Measurements from ENCODE around the gene OR52A1.
"Not testable (repeated sequence)": the region's sequence is repeated elsewhere in the genome, so short reads cannot be mapped to it uniquely, and the experiment has no call there.

The OR52A1 gene

DNA sequence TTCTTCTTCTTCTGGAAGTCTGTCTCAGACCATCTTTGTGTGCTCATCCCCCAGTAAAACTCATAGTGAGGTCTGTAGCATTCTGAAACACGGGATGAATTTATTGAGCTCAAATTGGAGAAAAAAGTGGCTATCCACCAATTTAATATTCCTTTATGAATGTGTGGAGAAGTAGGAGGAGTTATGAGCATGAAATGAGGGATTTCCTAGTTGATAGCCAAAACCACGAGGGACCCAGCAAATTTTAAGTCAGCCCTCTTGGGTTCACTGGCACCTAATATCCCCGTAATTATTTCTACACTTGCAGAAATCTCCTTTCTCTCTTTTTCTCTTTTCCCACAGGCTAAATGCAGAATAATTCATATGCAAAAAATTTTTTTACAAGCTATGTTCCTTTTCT is at the start of gene OR52A1:
TSS of gene OR52A1 (minus strand) at position 101 of the 400 bp plus-strand sequence. CDS start 2,388 bp downstream, outside the sequence.
- no peak for DNase-seq

GRCh38 chr11:5203366-5203765 is 48.8 kb upstream of the OR52A1 start:
- DNase-seq = no peak

DNA sequence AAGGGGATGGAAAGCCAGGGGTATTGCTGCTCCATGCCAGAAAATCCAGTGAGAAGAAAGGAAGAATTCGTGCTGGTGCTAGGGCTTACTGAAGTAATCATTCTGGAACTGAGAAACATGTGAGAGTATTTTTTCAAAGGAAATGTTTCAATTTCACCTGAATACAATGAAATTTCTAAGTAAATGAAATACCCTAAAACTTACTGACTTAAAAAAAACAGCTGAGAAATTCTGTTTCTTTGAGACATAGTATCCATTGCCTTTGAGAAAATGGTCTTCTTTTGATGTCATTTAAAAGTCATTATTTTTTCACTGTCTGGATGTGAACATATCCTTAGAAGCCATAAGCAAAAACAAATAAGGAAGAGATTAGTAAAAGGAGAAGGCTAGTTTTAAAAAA is 46.0 kb upstream of the OR52A1 start, which contains the start of gene OR51V1:
TSS of gene OR51V1 (minus strand) at position 101 of the 400 bp plus-strand sequence. CDS start at position 101, 0 bp downstream.
- no peak for DNase-seq

DNA sequence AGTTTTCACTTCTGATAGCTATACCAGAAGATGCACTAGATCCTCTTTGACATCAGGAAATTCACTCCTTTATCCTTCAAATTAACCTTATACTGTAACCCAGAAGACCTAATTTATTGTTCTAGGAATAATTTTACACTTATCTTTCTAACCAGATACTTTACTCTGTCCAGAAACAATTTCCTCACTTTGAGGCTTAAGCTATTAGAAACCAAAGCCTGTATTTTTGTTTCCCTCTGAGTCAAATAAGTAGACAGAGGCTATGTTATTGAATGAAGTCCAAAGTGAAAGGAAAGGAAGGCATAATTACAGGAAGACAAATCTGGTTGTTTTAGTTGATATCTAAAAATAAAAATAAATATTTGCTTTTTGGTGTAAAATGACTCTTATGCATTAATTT is 43.7 kb upstream of the OR52A1 start:
- DNase-seq = no peak

GRCh38 chr11:5197536-5197935 is 43.0 kb upstream of the OR52A1 start:
- DNase-seq = no peak

DNA sequence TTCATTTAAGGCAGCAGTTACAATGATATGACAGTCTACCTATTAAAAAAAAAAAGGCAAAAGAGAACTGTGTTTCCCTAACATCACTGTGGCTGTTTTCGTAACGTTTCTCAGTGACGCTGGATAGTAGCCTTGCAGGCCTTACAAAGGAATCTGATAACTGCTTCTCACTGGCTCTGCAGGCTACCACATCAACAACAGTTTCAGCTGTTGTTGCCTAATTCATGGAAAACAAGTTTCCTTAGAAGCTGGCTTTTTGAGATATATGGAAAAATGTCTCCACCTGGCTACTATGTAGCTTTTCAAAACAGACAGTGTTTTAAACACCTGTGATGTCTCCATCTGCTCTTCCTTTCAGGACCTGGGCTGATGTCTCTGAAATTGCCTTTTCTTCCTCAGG is 42.2 kb upstream of the OR52A1 start:
- DNase-seq = no peak

GRCh38 chr11:5196067-5196466 is 41.5 kb upstream of the OR52A1 start:
- DNase-seq = no peak

DNA sequence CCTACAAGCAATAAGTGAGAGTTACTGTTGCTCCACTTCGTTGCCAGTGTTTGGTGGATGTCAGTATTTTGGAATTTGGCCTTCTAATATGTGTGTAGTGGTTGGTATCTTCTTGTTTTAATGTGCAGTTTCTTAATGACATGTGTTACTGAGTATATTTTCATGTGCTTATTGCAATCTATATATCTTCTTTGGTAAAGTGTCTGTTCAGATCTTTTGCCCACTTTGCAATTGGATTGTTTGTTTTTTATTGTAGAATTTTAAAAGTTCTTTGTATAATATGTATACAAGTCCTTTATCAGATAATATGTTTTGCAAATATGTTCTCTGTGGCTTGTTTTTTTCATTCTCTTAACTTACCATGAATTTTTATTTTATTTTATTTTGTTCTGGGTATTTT is 38.2 kb upstream of the OR52A1 start:
- DNase-seq = no peak

DNA sequence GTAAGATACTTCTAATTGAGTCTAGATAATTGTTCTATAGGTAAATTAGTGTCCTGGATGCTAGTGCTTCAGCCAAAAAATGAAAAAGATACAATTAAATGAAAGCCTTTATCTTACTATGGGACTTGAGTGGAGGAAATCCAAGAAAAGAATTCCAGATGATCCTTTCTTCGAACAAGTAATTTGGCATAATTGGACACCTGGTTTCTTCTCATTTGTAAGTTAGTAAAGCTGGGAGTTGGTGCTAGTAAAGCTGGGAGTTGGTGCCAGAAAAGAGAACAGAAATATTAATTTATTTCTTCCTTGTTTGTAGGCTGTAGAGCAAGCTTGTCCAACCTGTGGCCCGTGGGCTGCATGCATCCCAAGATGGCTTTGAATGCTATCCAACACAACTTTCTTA is 33.6 kb upstream of the OR52A1 start:
- DNase-seq = no peak

DNA sequence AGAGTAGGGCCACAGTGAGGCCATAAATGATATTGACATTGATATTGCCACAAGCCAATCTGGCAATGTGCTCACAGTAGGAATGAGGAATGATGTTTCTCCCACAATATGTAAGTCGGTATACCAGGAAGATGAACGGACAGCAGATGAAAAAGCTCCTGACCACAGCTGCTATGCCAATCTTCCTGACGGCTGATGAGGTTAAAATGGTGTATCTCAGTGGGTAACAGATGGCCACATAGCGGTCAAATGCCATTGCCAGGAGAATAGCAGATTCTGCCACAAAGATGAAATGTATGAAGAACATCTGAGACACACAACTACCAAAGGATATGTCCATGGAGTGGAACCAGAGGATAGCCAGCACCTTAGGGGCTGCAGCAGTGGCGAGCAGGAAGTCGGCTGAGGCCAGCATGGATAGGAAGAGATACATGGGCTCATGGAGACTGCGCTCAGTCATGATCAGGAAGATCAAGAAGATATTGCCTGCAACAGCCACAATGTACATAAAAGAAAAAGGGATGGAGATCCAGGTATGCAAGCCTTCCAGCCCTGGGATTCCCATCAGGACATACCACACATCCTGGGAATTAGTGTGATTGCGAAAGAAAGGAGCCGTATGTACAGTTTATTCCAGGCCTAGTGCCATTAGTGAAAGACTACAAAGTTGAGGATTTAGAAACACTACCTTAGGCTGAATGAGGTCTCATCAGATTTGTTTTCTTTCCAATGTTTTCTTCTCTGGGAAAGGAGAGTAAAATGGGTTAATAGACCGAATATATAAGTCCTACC is 23.7 kb upstream of the OR52A1 start:
- no peak for DNase-seq

DNA sequence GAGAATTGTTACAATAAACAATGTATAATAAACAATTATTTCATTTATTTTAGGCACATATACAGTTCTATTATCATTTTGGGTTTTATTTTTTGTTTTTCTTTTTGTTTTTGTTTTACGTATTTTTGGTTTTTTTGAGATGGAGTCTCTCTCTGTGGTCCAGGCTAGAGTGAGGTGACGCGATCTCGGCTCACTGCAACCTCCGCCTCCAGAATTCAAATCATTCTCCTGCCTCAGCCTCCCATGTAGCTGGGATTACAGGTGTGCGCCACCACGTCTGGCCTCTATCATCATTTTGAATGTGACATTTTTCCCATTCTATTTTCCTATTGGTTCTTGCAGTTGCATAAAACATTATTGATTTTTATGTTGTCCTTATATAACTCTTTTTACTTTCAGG is 20.4 kb upstream of the OR52A1 start:
- DNase-seq = no peak

DNA sequence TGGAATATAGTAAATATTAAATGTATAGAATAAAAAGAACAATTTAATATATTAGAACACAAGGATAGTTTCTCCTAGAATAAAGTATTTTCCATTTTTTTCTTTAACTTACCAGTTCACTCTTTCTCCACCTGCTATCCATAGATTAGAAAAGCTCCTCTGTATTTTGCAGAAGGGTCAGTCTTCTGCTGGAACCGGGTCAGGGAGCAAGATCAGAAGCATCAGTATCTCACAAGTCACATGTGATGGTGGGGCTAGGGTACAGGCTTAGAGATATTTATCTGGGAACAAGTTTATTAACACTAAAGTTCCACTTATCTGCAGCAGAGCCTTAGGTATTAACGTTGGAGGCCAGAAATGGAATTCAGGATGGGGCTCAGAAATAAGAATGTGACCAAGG is 17.3 kb upstream of the OR52A1 start:
- DNase-seq = no peak

GRCh38 chr11:5165898-5166297 is 11.3 kb upstream of the OR52A1 start:
- DNase-seq = not testable (repeated sequence)

GRCh38 chr11:5164807-5165206 is 10.2 kb upstream of the OR52A1 start:
- not testable (repeated sequence) for DNase-seq

DNA sequence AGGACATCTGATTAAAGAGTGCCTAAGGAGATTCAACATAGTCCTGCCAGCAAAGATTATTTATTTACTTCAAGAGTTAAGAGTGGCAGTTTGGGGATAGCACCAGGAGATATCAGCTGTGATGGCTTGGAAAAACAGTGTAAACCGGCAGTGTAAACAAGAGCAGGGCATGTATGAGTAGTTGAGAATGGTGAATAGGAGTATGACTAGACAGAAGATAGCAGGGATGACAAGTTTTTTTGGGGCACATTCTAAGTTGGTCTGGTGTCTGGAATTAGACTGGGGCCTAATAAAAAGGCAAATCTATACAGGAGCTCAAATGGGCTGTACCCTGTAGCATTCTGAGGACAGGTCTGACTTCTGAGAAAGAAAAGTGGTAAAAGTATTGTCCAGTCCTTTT is 6.5 kb upstream of the OR52A1 start:
- not testable (repeated sequence) for DNase-seq

GRCh38 chr11:5160217-5160616 is 5.7 kb upstream of the OR52A1 start:
- not testable (repeated sequence) for DNase-seq

GRCh38 chr11:5159806-5160205 is 5.2 kb upstream of the OR52A1 start:
- no peak for DNase-seq

GRCh38 chr11:5153574-5154431 is 754 bp downstream of the OR52A1 start:
- no peak for DNase-seq

- no peak for DNase-seq
Measured at GRCh38 chr11:5151713-5152153, 2.8 kb downstream of the OR52A1 start.

DNA sequence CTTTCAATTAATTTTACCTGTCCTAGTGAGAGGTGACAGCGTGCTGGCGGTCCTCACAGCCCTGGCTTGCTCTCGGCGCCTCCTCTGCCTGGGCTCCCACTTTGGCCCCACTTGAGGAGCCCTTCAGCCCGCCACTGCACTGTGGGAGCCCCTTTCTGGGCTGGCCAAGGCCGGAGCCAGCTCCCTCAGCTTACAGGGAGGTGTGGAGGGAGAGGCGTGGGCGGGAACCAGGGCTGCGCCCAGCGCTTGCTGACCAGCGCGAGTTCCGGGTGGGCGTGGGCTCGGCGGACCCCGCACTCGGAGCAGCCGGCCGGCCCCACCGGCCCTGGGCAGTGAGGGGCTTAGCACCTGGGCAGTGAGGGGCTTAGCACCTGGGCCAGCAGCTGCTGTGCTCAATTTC is 10.4 kb downstream of the OR52A1 start:
- not testable (repeated sequence) for DNase-seq

- no peak for DNase-seq
Measured at GRCh38 chr11:5137996-5138395, 16.6 kb downstream of the OR52A1 start, which contains the start of gene OR52A5. Gene OR52A5 (minus strand): TSS chr11:5138356. CDS start chr11:5132642, 5,714 bp downstream.

DNA sequence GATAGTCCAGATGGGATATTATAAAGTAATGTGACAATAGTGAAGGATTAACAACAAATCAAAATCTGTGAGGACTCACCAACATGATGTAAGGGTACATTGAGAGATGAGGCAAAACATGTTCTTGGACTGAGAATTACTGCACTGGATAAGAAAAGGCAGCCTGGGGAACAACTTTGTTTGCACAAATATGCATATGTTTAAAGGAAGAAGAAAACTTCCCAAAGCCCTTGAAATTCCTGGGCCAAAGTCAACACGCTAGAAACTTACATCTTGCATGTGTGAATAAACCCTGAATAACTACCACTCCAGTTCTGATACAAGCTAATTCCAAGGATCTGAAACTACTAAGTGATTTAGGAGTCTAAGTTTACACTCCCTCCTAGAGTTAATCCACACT is 17.5 kb downstream of the OR52A1 start:
- no peak for DNase-seq

GRCh38 chr11:5136261-5136660 is 18.3 kb downstream of the OR52A1 start:
- DNase-seq = no peak

All from stimulated activated CD4-positive, alpha-beta T cell treated with anti-CD3 and anti-CD28 coated beads, Interleukin-4, amount 100 ng/mL, for 24 hours (primary cell).